ENCODE measurements around the gene ARPC5.
A peak's percentile ranks its signal among the peaks of the same experiment; 100 is the strongest.
"Not testable (repeated sequence)": the region's sequence is repeated elsewhere in the genome, so short reads cannot be mapped to it uniquely, and the experiment has no call there.

ARPC5 gene

GRCh38 chr1:183645531-183645930 lies 9.9 kb upstream of the ARPC5 start:
- no peak for DNase-seq

- DNase-seq, result no peak
These were observed 6.6 kb upstream of the ARPC5 start for GRCh38 chr1:183642166-183642565.

GRCh38 chr1:183640193-183640592 lies 4.6 kb upstream of the ARPC5 start:
- no peak for DNase-seq

GRCh38 chr1:183638649-183639387 lies 3.2 kb upstream of the ARPC5 start:
- no peak for DNase-seq

- DNase-seq, result no peak
These were observed 1.2 kb upstream of the ARPC5 start for GRCh38 chr1:183636783-183637182.

- DNase-seq, result no peak
These were observed 725 bp upstream of the ARPC5 start for GRCh38 chr1:183636334-183636682.

- peak in 1 of 2 experiments; percentile 10 for DNase-seq
These were observed 431 bp downstream of the ARPC5 start for GRCh38 chr1:183635099-183635605.

GRCh38 chr1:183634429-183635065 lies 1.0 kb downstream of the ARPC5 start:
- no peak for DNase-seq

- DNase-seq, result no peak
These were observed 1.8 kb downstream of the ARPC5 start for GRCh38 chr1:183633676-183634343.

GRCh38 chr1:183632964-183633363 lies 2.6 kb downstream of the ARPC5 start:
- no peak for DNase-seq

GRCh38 chr1:183632114-183632513 lies 3.5 kb downstream of the ARPC5 start:
- DNase-seq, result no peak

- DNase-seq, result no peak
These were observed 4.8 kb downstream of the ARPC5 start for GRCh38 chr1:183630748-183631147.

GRCh38 chr1:183628537-183628936 lies 7.0 kb downstream of the ARPC5 start:
- DNase-seq, result no peak

- DNase-seq, result not testable (repeated sequence)
These were observed 9.3 kb downstream of the ARPC5 start for GRCh38 chr1:183626236-183626635.

GRCh38 chr1:183622884-183623785 lies 12.4 kb downstream of the ARPC5 start:
- DNase-seq, result peak; percentile 25 to 29

- DNase-seq, result no peak
These were observed 13.6 kb downstream of the ARPC5 start for GRCh38 chr1:183622013-183622412.

GRCh38 chr1:183620311-183620710 lies 15.3 kb downstream of the ARPC5 start:
- DNase-seq, result no peak

- DNase-seq, result no peak
These were observed 15.8 kb downstream of the ARPC5 start for GRCh38 chr1:183619781-183620180.

- DNase-seq, result not testable (repeated sequence)
These were observed 17.4 kb downstream of the ARPC5 start for GRCh38 chr1:183618202-183618601.

- DNase-seq, result not testable (repeated sequence)
These were observed 22.6 kb downstream of the ARPC5 start for GRCh38 chr1:183612975-183613374.

- DNase-seq, result no peak
These were observed 23.2 kb downstream of the ARPC5 start for GRCh38 chr1:183612407-183612806.

GRCh38 chr1:183611021-183611420 lies 24.6 kb downstream of the ARPC5 start:
- DNase-seq, result no peak

All from activated CD4-positive, alpha-beta T cell treated with anti-CD3 and anti-CD28 coated beads, Interleukin-2, amount 50 U/mL, for 4 hours (primary cell).